ENCODE measurements around the gene C10orf62.
"Not testable (repeated sequence)": the region's sequence is repeated elsewhere in the genome, so short reads cannot be mapped to it uniquely, and the experiment has no call there.

Gene C10orf62

GRCh38 chr10:97631098-97631497, 41.6 kb downstream of the C10orf62 start:
- Histone ChIP-seq H3K27me3 (ENCODE audit: low read depth, low read length) (no peaks in the 10 kb centered on the region), H3K9me3 (ENCODE audit: insufficient read depth, low read length) (no peaks in the 10 kb centered on the region), H3K9ac (ENCODE audit: low read length) (no peak overlapping the region), H2AFZ (ENCODE audit: low read depth, low read length) (no peak overlapping the region), H3K27ac (ENCODE audit: low read length) (no peak overlapping the region), H3K4me2 (ENCODE audit: low read length) (no peak overlapping the region), H3K4me1 (ENCODE audit: low read length) (peaks cover 3% of the 10 kb centered on the region; the same call in 1 of the 2 replicates), H3K79me2 (ENCODE audit: low read length) (no peaks in the 10 kb centered on the region), H3K36me3 (replicated peaks; ENCODE audit: low read depth, low read length) (no peaks in the 10 kb centered on the region), H4K20me1 (ENCODE audit: insufficient read depth, low read length) (no peaks in the 10 kb centered on the region), H3K4me3 (ENCODE audit: low read length) (no peak overlapping the region)
- TF ChIP-seq, protein P1, sequence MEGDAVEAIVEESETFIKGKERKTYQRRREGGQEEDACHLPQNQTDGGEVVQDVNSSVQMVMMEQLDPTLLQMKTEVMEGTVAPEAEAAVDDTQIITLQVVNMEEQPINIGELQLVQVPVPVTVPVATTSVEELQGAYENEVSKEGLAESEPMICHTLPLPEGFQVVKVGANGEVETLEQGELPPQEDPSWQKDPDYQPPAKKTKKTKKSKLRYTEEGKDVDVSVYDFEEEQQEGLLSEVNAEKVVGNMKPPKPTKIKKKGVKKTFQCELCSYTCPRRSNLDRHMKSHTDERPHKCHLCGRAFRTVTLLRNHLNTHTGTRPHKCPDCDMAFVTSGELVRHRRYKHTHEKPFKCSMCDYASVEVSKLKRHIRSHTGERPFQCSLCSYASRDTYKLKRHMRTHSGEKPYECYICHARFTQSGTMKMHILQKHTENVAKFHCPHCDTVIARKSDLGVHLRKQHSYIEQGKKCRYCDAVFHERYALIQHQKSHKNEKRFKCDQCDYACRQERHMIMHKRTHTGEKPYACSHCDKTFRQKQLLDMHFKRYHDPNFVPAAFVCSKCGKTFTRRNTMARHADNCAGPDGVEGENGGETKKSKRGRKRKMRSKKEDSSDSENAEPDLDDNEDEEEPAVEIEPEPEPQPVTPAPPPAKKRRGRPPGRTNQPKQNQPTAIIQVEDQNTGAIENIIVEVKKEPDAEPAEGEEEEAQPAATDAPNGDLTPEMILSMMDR (IDR thresholded peaks at IDR 0.05; ENCODE audit: low read depth, low read length): no peak

- H3K4me3 ChIP-seq (ENCODE audit: low read length): peak within 1 kb of the TSS; percentile 97
- H2AFZ ChIP-seq (ENCODE audit: low read depth, low read length): peak within 1 kb of the TSS; percentile 99
- no peaks in the 10 kb centered on the region for H4K20me1 ChIP-seq (ENCODE audit: insufficient read depth, low read length)
- H3K4me1 ChIP-seq (ENCODE audit: low read length): peaks cover 4% of the 10 kb centered on the region
- H3K27ac ChIP-seq (ENCODE audit: low read length): no peak within 1 kb of the TSS
- H3K9me3 ChIP-seq (ENCODE audit: insufficient read depth, low read length): no peaks in the 10 kb centered on the region
- no peaks in the 10 kb centered on the region for H3K79me2 ChIP-seq (ENCODE audit: low read length)
- peak within 1 kb of the TSS; percentile 98 for H3K4me2 ChIP-seq (ENCODE audit: low read length)
- no peak for TF ChIP-seq EZH2phosphoT487 (IDR thresholded peaks at IDR 0.05; ENCODE audit: low read depth)
- TF ChIP-seq, protein P1 (IDR thresholded peaks at IDR 0.05; ENCODE audit: low read depth, low read length): no peak
- no peaks in the 10 kb centered on the region for H3K36me3 ChIP-seq (replicated peaks; ENCODE audit: low read depth, low read length)
- no peaks in the 10 kb centered on the region for H3K27me3 ChIP-seq (ENCODE audit: low read depth, low read length)
- peak within 1 kb of the TSS; percentile 73 for H3K9ac ChIP-seq (ENCODE audit: low read length)
These were observed 43.7 kb downstream of the C10orf62 start, which contains the start of gene MORN4 for GRCh38 chr10:97632949-97633884. MORN4 (minus strand) TSS chr10:97633500; CDS start chr10:97619653, 13,847 bp downstream.

DNA sequence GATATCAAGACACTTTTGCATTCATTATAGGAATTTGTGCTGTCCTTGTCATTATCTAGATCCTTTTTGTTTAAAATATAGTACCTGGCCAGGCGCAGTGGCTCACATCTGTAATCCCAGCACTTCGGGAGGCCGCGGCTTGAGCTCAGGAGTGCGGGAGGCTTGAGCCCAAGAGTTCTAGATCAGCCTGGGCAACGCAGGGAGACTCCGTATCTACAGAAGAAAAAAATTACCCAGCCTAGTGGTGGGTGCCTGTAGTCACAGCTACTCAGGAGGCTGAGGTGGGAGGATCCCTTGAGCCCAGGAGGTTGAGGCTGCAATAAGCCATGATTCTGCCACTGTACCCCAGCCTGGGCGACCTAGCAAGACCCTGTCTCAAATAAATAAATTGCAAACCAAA, 44.4 kb downstream of the C10orf62 start:
- H3K27me3 ChIP-seq (ENCODE audit: low read depth, low read length): no peaks in the 10 kb centered on the region

DNA sequence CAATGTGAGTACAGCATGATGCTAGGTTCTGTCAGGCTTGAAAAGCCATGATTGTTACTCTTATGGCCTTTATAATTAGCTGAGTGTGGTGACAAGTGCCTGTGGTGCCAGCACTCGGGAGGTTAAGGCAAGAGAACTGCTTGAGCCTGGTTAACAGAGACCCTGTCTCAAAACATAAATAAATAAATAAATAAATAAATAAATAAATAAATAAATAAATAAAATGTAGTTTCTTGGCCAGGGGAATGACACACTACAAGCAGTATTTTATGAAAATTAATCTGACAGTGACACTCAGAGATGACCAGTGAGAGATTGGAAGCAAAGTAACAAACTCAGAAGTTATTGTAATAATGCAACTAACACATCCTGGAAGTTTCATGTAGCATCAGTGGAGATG, 46.1 kb downstream of the C10orf62 start:
- no peak for TF ChIP-seq EZH2phosphoT487 (IDR thresholded peaks at IDR 0.05; ENCODE audit: low read depth)
- Histone ChIP-seq H3K9me3 (ENCODE audit: insufficient read depth, low read length) (no peaks in the 10 kb centered on the region), H3K27me3 (ENCODE audit: low read depth, low read length) (no peaks in the 10 kb centered on the region), H4K20me1 (ENCODE audit: insufficient read depth, low read length) (no peaks in the 10 kb centered on the region), H2AFZ (ENCODE audit: low read depth, low read length) (no peak overlapping the region), H3K4me1 (ENCODE audit: low read length) (peaks cover 13% of the 10 kb centered on the region), H3K9ac (ENCODE audit: low read length) (no peak overlapping the region), H3K27ac (ENCODE audit: low read length) (no peak overlapping the region), H3K4me3 (ENCODE audit: low read length) (no peak overlapping the region), H3K36me3 (replicated peaks; ENCODE audit: low read depth, low read length) (no peaks in the 10 kb centered on the region), H3K4me2 (ENCODE audit: low read length) (no peak overlapping the region), H3K79me2 (ENCODE audit: low read length) (no peaks in the 10 kb centered on the region)

More for the DNA sequence above, 44.4 kb downstream of the C10orf62 start:
- Histone ChIP-seq H3K27ac (ENCODE audit: low read length) (no peak overlapping the region), H3K4me2 (ENCODE audit: low read length) (peak overlapping the region; percentile 98), H4K20me1 (ENCODE audit: insufficient read depth, low read length) (no peaks in the 10 kb centered on the region), H3K79me2 (ENCODE audit: low read length) (no peaks in the 10 kb centered on the region), H3K4me1 (ENCODE audit: low read length) (peaks cover 11% of the 10 kb centered on the region), H3K9ac (ENCODE audit: low read length) (peak overlapping the region; percentile 73), H3K9me3 (ENCODE audit: insufficient read depth, low read length) (no peaks in the 10 kb centered on the region), H2AFZ (ENCODE audit: low read depth, low read length) (peak overlapping the region; percentile 99), H3K36me3 (replicated peaks; ENCODE audit: low read depth, low read length) (no peaks in the 10 kb centered on the region), H3K4me3 (ENCODE audit: low read length) (peak overlapping the region; percentile 97)
- TF ChIP-seq, protein P1 (IDR thresholded peaks at IDR 0.05; ENCODE audit: low read depth, low read length): no peak; the same call in 1 of the 2 replicates
- no peak for TF ChIP-seq EZH2phosphoT487 (IDR thresholded peaks at IDR 0.05; ENCODE audit: low read depth)

DNA sequence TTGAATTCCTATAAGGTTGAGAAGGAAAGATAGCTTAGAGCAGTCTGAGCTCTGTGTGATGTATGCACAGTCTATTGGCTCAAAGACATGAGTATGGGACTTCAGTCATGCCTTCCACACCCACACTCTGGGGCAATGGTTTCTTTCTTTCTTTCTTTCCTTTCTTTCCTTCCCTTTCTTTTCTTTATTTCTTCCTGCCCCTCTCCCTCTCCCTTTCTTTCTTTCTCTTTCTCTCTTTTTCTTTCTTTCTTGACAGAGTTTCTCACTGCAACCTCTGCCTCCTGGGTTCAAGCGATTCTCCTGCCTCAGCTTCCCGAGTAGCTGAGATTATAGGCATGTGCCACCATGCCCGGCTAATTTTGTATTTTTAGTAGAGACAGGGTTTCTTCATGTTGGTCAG, 49.6 kb downstream of the C10orf62 start:
- H3K27ac ChIP-seq (ENCODE audit: low read length); H3K4me2 ChIP-seq (ENCODE audit: low read length): not testable (repeated sequence)

More for the DNA sequence above, 49.6 kb downstream of the C10orf62 start:
- H3K9ac ChIP-seq (ENCODE audit: low read length); H3K36me3 ChIP-seq (replicated peaks; ENCODE audit: low read depth, low read length); H2AFZ ChIP-seq (ENCODE audit: low read depth, low read length); H3K27me3 ChIP-seq (ENCODE audit: low read depth, low read length); H4K20me1 ChIP-seq (ENCODE audit: insufficient read depth, low read length); H3K4me3 ChIP-seq (ENCODE audit: low read length); H3K9me3 ChIP-seq (ENCODE audit: insufficient read depth, low read length): not testable (repeated sequence)
- Histone ChIP-seq H3K79me2 (ENCODE audit: low read length) (peaks cover 31% of the 10 kb centered on the region), H3K4me1 (ENCODE audit: low read length) (peaks cover 17% of the 10 kb centered on the region)
